Epithelial cell of proximal tubule (primary cell): ENCODE data around the gene OCIAD2. TPM values are rescaled to one million over a fixed set of nuclear protein-coding genes. Genes with fewer than 3 reads are reported as not detected.

Experiments used
- DNase-seq: peaks from one replicate; pipeline ENCODE4 v3.0.0-alpha.2; 2011; ENCODE audit warnings: low read depth
- H3K4me3 ChIP-seq: 2 replicates; pipeline ENCODE4 v1.5.1; 2011; ENCODE audit warnings: low read depth, mild to moderate bottlenecking, low read length
- CTCF ChIP-seq: conservative IDR thresholded peaks from 2 replicates; pipeline ENCODE4 v1.5.1; 2012; ENCODE audit warnings: low read depth, mild to moderate bottlenecking, low read length
- total RNA-seq: library from RNA; depleted of rRNA; stranded (reverse); fragments of >200 nt; gene quantifications from 2 replicates; pipeline ENCODE4 v1.2.3, GENCODE V29; 2015

OCIAD2 gene
- total RNA-seq, 1 donor from 2014 or later, result 164 TPM

GRCh38 chr4:48836658-48837057, 69.9 kb downstream of the OCIAD2 start:
- no peak for TF ChIP-seq CTCF
- H3K4me3 ChIP-seq, result no peak overlapping the region
- no peak for DNase-seq

Other genes with a start within 250 kb of the OCIAD2 start
- 22.5 and 31.3 TPM in 2 replicates for gene FRYL, start 126.5 kb downstream of the OCIAD2 start, total RNA-seq
- gene OCIAD1, start 75.7 kb downstream of the OCIAD2 start, total RNA-seq, result 102 and 165 TPM in 2 replicates
- gene CWH43, start 79.5 kb upstream of the OCIAD2 start, total RNA-seq, result 0.52 and 1.6 TPM in 2 replicates